Fibroblast of skin of right quadriceps (primary cell): ENCODE measurements around the gene NEK5.
"Not testable (repeated sequence)": the region's sequence is repeated elsewhere in the genome, so short reads cannot be mapped to it uniquely, and the experiment has no call there.

ENCODE experiments used
- DNase-seq: peaks from one replicate; pipeline ENCODE4 v3.0.0-alpha.2; 2013

NEK5 gene

GRCh38 chr13:52130641-52131040, 1.8 kb upstream of the NEK5 start:
- no peak for DNase-seq

GRCh38 chr13:52127783-52128702, 830 bp downstream of the NEK5 start:
- peak; percentile 53 for DNase-seq

DNA sequence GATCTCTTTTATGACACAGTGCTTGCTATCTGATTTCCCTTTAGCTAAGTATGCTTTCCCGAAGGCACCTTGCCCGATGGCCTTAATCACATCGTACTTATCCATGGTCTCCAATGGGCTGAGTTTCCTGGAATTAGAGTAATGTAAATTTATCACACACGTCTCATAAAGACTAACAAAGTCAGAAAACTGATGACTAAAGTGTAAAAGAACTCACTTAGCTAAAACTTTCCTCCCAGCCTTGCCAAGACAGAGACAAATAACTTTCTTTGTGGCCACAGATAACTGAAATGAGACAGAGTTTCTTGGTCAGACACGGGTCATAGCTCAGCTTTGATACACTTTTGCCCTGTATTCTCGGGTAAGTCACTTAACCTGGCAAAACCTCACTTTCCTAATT, 1.5 kb downstream of the NEK5 start:
- DNase-seq: peak; percentile 1

- no peak for DNase-seq
Observed at GRCh38 chr13:52125547-52125946, 3.3 kb downstream of the NEK5 start.

DNA sequence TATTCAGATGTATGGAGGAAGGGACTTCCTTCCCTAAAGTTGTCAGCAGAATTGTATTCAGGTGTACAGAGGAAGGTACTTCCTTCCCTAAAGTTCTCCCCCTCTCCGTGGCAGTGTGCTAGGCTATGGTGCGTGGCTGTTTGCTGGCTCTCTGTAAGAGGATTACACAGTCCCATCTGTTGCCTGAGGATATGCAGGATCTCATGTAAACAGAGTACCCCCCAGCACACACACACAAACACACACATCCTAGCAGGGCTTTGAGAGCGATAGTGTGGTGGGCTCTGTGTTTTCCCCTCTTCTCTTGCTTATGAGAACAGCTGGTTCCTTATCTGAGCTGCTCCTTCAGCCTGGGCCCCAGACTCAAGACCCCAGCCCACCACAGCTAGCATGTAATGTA, 10.3 kb downstream of the NEK5 start:
- DNase-seq: no peak

DNA sequence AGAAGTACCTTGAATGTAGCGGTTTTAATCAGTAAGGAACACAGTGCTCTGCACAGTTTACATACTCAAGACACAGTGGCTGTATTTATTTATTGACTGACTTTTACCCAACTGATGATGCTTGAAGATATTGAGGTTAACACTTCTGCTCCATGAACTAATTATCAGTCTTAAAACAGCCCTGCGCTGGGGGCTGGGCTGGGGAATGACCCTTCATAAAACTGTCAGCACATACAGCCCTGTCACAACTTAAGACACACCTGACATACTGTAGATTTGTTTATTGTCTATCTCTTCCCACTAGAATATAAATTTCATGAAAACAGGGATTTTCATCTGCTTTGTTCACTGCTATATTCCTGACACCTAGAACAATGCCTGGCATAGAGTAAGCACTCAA, 10.8 kb downstream of the NEK5 start:
- DNase-seq: no peak

DNA sequence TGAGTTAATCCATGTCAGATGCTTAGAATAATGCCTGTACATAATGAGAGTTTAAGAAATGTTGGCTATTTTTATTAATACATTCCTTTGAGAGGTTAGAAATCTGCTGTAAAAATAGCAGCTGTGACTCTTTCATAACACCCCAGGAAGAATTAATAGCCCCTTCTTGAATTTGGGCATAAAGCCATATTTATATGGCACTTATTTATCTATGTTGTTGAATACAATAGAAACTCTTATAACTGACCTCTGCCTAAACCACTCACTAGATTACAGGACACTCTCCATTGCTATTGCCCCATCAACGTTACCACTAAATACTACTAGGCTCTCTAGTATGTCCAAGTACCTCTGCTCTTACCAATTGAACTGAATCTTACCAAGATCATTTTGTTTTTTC, 16.3 kb downstream of the NEK5 start:
- DNase-seq: no peak

- no peak for DNase-seq
Observed at GRCh38 chr13:52109116-52109670, 19.7 kb downstream of the NEK5 start.

GRCh38 chr13:52105841-52106240, 23.0 kb downstream of the NEK5 start:
- no peak for DNase-seq

DNA sequence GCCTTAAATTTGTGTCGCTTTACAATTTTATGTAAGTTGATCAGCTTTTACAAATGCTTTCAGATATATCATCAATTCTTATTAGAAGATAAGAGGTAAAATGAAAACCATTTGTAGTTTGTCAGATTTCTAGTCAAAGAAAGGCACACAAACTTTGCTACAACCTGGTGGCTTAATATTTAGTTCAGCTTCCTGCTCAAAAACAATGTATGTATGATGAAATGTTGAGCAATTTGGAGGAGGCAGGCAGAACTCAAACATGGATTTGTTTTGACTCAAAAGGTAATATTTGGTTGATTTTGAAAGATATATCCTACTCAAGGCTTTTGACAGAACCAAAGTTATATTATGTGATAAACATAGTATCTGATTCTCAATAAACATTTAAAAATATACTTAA, 24.2 kb downstream of the NEK5 start:
- DNase-seq: peak; percentile 39

DNA sequence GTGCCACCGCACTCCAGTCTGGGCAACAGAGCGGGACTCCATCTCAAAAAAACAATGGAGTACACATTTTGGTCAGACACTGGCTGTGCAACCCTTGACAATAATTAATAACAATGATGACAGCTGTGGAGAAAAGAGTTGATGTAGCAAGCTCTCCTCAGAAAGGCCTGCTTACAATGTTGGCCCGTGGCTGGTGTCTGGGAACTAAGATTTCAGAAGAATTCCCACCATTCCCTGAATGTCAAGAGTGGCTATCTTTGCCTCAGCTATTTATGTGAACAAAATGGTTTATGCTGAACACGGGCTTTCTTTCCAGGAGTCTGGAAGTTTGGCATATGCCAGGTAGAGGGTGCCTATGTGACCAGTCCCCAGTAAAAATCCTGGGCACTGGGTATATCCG, 25.5 kb downstream of the NEK5 start:
- DNase-seq: no peak

- not testable (repeated sequence) for DNase-seq
Observed at GRCh38 chr13:52102423-52102822, 26.4 kb downstream of the NEK5 start.

- no peak for DNase-seq
Observed at GRCh38 chr13:52097197-52097596, 31.7 kb downstream of the NEK5 start.

- no peak for DNase-seq
Observed at GRCh38 chr13:52096748-52097147, 32.1 kb downstream of the NEK5 start.

- DNase-seq: no peak
Observed at GRCh38 chr13:52096062-52096461, 32.8 kb downstream of the NEK5 start.

DNA sequence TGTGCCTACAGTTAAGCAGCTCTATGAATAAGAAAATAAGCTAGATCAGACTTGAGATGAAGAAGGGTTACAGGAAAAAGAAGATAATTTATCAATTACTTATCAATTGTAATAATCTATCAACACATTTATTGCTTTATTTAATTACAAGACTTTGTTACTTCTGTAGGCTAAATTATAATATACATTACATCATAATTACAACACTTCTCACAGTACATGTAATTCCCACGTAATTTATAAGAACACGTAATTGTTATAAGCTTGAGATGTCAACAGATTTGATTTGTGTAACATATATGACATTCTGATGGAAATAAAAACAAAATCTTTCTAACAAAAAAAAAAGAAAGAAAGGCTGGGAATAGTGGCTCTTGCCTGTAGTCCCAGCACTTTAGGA, 36.8 kb downstream of the NEK5 start:
- no peak for DNase-seq

GRCh38 chr13:52091473-52091872, 37.4 kb downstream of the NEK5 start:
- no peak for DNase-seq

DNA sequence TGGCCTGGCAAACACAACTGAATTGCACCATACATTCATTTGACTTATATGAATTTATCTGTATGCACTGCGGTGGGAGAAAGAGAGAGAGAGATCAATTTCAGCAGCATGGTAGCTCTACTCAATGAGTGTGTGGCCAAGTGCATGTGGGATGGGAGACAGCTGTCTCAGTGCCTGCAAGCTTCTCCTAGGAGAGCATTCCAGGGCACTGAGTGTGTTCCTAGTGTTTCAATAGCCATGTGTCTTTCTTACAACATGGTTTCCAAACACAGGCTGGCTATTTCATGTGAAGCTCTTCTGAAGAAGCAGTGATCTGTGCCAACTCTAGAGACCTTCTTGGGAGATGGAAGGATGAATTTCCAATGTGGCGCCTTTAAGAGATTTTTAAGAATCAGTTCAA, 43.5 kb downstream of the NEK5 start:
- peak; percentile 46 for DNase-seq

- DNase-seq: not testable (repeated sequence)
Observed at GRCh38 chr13:52084981-52085380, 43.9 kb downstream of the NEK5 start.

DNA sequence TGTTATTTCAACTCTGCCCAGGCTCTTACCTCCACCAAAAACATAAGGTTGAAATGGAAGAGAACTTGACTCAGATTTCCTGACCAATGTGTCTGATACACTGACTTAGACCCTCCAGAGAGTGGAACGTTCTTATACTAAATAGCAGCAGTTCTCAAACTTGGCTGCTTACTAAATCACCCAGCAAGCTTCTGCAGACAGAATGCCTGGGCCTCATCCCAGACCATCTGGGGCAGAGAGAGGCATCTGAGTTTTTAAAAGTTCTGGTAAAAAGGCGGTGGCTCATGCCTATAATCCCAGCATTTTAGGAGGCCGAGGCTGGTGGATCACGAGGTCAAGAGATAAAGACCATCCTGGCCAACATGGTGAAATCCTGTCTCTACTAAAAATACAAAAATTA, 46.3 kb downstream of the NEK5 start:
- no peak for DNase-seq

DNA sequence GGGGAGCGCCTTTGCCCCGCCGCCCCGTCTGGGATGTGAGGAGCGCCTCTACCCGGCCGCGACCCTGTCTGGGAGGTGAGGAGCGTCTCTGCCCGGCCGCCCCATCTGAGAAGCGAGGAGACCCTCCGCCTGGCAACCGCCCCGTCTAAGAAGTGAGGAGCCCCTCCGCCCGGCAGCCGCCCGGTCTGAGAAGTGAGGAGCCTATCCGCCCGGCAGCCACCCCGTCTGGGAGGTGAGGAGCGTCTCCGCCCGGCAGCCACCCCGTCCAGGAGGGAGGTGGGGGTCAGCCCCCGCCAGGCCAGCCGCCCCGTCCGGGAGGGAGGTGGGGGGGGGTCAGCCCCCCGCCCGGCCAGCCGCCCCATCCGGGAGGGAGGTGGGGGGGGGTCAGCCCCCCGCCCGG, 49.0 kb downstream of the NEK5 start:
- not testable (repeated sequence) for DNase-seq

- peak; percentile 17 for DNase-seq
Observed at GRCh38 chr13:52070929-52071523, 57.8 kb downstream of the NEK5 start.

DNA sequence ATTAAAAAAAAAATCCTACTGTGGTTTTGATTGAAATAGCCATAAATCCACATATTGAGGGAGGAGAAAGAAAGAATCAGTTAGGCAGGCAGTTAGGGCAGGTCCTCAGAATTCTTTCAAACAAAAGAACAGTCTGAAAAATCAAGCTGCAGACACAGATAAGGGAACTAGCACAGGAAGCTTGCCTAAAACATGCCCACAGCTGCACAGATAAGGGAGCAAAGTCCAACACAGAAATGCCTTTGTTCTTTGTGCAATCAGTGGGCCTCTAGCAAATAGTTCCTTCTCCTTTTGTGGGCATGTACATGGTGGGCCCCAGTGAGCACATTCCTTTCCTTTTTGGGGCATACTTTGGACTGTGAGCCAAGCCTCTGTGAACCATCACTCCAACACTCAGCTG, 61.6 kb downstream of the NEK5 start:
- DNase-seq: no peak

GRCh38 chr13:52061587-52061986, 67.3 kb downstream of the NEK5 start:
- DNase-seq: peak; percentile 21
